ENCODE measurements around the gene EBF3.

DNA sequence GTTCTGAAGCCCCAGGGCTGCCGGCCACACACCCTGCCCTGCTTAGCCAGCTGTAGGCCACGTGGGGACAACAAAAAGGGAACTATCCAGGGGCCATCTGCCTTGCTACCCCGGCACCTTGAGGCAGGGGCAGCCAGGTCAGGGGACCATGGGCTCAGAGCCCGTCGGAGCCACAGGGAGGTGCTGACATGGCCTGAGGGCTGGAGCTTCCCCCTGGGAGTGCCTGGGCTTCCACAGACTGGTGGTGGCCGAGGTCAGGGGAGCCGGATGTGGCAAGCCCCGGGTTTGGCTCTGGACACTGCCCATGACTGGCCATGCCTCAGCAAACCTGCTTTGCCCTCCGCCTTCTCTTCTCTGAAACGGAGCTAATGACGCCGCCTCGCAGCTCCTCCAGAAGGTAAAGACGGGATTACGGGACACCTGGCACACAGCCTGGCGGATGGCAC, 178.5 kb downstream of the EBF3 start:
- TF ChIP-seq, protein P1, sequence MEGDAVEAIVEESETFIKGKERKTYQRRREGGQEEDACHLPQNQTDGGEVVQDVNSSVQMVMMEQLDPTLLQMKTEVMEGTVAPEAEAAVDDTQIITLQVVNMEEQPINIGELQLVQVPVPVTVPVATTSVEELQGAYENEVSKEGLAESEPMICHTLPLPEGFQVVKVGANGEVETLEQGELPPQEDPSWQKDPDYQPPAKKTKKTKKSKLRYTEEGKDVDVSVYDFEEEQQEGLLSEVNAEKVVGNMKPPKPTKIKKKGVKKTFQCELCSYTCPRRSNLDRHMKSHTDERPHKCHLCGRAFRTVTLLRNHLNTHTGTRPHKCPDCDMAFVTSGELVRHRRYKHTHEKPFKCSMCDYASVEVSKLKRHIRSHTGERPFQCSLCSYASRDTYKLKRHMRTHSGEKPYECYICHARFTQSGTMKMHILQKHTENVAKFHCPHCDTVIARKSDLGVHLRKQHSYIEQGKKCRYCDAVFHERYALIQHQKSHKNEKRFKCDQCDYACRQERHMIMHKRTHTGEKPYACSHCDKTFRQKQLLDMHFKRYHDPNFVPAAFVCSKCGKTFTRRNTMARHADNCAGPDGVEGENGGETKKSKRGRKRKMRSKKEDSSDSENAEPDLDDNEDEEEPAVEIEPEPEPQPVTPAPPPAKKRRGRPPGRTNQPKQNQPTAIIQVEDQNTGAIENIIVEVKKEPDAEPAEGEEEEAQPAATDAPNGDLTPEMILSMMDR (conservative IDR thresholded peaks at IDR 0.05; ENCODE audit: low read depth, low read length): no peak
- TF ChIP-seq EZH2phosphoT487 (IDR thresholded peaks at IDR 0.05; ENCODE audit: borderline replicate concordance, low read length): no peak
